GM18505 (cell line): ENCODE results near the gene CDC27.
"Not testable (repeated sequence)": the region's sequence is repeated elsewhere in the genome, so short reads cannot be mapped to it uniquely, and the experiment has no call there.

Experiments used
- ATAC-seq: cut with Tn5 transposase; IDR thresholded peaks from one replicate; pipeline ENCODE4 v1.9.1; 2021; ENCODE audit not compliant: unreplicated experiment
- POLR2A ChIP-seq: IDR thresholded peaks from 4 replicates; pipeline ENCODE4 v1.6.1; 2011; ENCODE audit warnings: borderline replicate concordance; ENCODE audit not compliant: insufficient read depth, insufficient read length; ENCODE audit errors: extremely low read depth

The CDC27 gene

DNA sequence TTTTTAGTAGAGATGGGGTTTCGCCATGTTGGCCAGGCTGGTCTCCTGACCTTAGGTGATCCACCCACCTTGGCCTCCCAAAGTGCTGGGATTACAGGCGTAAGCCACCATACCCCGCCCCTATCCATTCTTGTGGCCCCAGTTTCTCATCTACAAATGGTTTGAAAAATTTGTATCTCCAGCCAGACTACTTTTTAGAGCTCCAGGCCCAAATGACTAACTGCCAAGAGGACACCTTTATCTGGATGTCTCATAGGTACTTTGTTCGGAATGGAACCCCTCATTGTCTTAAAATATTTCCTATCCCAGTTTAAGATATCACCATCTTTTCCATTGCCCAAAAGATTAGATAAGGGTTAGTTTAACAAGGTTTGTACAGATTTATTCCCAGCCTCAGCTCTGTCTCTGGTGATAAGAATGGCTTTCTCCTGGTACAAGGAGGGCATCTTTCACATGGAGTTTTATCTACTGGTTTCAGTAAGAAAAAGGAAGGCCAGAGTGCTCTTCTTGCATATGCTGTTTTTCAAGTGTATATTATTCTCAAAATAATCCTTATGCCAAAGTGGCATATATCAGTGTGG lies 4.9 kb upstream of the CDC27 start:
- TF ChIP-seq POLR2A, result no peak
- ATAC-seq, result no peak

- no peak for TF ChIP-seq POLR2A
- no peak for ATAC-seq
Measured at GRCh38 chr17:47192554-47192953, 3.5 kb upstream of the CDC27 start.

DNA sequence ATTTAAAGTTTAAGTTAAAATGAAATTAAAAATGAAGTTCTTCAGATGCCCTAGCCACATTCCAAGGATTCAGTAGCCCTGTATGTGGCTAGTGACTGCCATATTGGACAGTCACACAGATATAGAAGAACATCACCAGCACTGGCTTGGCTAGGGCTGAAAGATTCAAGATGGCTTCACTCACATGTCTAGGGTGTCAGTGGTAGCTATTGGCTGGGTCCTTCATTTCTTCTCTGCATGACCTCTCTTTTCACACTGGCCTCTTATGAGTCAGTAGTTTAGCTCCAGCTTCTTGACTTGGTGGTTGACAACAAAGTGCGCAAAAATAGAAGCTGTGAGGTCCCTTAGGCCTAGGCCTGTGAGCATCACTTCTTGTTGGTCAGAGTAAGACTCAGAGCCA lies 1.7 kb upstream of the CDC27 start:
- no peak for ATAC-seq

GRCh38 chr17:47190243-47190642 lies 1.1 kb upstream of the CDC27 start:
- no peak for TF ChIP-seq POLR2A
- ATAC-seq, result no peak

More for the DNA sequence above, 1.7 kb upstream of the CDC27 start:
- no peak for TF ChIP-seq POLR2A

DNA sequence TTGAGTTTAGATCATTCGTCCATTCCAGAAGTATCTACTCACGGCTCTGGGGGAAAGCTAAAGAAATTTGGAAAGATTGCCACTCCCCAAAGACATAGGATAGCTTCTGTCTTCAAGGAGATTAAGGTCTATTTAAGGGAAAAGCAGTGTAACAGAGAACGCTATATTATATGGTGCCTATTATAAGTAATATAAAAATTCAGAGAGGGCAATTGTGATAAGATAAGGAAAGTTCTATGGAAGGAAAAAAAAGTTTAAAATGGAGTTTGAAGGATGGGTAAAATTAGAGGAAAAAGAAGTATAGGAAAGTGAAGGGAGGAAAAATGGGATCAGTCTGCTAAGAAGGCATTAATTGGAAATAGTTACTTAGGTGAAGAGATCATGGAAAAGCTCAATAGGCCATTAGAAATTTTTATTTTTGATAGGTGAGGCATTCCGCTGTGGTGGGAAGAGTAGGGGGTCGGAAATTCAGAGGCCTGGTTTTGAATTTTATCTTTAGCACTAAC lies 690 bp upstream of the CDC27 start:
- TF ChIP-seq POLR2A, result no peak

GRCh38 chr17:47188271-47188875 lies 722 bp downstream of the CDC27 start:
- ATAC-seq, result no peak
- no peak for TF ChIP-seq POLR2A

More for the DNA sequence above, 690 bp upstream of the CDC27 start:
- no peak for ATAC-seq

GRCh38 chr17:47184681-47185080 lies 4.4 kb downstream of the CDC27 start:
- no peak for ATAC-seq
- TF ChIP-seq POLR2A, result no peak

DNA sequence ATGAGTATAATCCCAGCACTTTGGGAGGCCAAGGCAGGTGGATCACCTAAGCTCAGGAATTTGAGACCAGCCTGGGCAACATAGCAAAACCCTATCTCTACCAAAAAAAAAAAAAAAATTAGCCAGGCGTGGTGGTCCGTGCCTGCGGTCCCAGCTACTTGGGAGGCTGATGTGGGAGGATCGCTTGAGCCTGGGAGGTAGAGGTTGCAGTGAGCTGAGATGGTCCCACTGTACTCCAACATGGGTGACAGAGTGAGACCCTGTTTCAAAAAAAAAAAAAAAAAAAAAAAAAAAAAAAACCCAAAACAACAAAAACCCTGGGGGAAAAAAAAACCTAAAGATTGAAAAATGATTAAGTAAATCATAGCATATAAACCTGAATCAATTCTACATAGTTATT lies 8.1 kb downstream of the CDC27 start:
- ATAC-seq, result not testable (repeated sequence)

GRCh38 chr17:47180337-47180736 lies 8.8 kb downstream of the CDC27 start:
- TF ChIP-seq POLR2A, result no peak

DNA sequence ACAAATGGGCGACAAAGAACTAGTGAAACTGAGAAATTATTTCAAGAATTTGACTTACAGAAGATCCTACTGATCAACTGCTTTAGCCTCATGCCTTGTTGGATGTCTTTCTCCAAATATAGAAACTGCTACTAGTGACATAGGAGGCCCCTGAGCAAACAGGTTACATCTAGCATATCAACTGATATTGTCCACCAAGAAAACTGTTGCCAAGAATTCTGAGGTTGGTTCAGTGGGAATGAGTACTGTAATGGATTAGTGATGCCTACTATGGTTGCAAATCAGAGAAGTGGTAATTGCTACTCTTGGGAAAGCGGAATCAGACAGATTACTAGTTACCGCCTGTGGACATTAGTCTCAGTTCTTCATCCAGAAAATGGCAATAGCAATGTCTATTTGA lies 10.0 kb downstream of the CDC27 start:
- no peak for TF ChIP-seq POLR2A
- ATAC-seq, result no peak

More at GRCh38 chr17:47180337-47180736, 8.8 kb downstream of the CDC27 start:
- ATAC-seq, result no peak

GRCh38 chr17:47177261-47177660 lies 11.8 kb downstream of the CDC27 start:
- no peak for TF ChIP-seq POLR2A
- no peak for ATAC-seq

DNA sequence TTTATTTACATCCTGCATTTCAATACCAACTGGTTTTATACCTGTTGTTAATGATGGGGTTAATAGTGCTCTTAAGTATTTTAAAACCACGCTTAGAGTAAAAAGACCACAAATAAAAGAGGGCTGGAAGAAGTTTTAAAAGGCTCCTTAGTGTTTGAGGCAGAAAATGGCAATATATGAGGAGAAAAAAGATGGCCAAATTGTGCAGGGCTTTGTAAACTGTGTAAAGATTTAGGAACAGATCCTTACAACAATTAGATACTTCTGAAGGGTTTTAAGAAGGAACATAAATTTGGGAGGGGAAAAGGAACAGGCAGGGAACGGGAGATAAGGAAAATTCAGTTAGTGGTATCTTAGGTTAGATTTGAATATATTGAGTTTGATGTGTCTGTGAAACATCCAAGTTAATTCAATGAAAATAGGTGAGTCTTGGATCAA lies 12.7 kb downstream of the CDC27 start:
- no peak for ATAC-seq
- no peak for TF ChIP-seq POLR2A

DNA sequence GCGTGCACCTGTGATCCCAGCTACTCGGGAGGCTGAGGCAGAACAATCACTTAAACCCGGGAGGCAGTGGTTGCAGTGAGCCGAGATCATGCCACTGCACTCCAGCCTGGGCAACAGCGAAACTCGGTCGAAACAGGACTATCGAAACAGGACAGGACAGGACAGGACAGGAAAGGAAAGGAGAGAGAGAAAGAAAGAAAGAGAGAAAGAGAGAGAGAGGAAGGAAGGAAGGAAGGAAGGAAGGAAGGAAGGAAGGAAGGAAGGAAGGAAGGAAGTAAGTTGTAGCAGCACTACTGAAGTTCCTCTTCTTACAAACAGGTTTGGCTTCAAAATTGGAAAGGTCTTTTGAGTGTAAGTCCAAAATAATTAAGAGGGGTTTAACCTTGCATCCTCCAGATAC lies 14.3 kb downstream of the CDC27 start:
- ATAC-seq, result not testable (repeated sequence)

DNA sequence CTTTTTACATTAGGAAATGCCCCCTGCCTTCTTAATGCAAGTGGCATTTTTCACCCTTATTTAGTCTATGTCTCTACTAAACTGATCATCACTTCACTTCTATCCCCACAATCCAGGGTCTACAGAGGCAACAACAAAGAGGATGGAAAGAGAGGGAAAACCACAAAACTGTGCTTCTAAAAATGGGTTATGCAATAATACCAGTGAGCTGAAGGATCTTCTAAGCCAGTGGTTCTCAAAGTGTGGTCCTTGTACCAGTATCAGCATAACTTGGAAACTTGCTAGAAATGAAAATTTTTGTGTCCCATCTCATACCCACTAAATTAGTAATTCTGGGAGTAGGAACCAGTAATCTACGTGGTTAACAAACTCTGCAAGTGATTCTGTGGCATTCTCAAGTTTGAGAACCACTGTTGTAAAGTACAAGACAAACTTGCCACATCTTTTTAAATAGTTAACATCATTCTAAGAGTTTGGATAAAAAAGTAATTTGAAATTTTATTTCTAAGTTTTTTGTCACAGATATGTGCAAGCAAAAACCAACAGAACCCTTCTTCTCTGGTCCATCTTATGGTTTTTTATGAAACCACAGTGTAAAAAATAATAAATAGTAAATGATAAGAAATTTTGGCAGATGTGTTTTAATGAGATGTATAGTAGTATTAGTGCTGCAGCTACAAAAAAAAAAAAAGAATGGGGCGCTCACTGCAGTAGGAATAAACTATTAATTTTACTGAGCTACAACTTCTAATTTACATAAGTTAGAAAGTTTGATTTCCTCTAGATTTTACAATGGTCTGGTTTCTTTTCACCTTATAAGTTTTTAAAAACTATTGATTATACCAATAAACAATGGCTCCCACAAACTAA lies 16.2 kb downstream of the CDC27 start:
- ATAC-seq, result no peak
- TF ChIP-seq POLR2A, result no peak
